Measurements from ENCODE around the gene CCP110. TPM values are rescaled to one million over a fixed set of nuclear protein-coding genes. Genes with fewer than 3 reads are reported as not detected.

The CCP110 gene, protein sequence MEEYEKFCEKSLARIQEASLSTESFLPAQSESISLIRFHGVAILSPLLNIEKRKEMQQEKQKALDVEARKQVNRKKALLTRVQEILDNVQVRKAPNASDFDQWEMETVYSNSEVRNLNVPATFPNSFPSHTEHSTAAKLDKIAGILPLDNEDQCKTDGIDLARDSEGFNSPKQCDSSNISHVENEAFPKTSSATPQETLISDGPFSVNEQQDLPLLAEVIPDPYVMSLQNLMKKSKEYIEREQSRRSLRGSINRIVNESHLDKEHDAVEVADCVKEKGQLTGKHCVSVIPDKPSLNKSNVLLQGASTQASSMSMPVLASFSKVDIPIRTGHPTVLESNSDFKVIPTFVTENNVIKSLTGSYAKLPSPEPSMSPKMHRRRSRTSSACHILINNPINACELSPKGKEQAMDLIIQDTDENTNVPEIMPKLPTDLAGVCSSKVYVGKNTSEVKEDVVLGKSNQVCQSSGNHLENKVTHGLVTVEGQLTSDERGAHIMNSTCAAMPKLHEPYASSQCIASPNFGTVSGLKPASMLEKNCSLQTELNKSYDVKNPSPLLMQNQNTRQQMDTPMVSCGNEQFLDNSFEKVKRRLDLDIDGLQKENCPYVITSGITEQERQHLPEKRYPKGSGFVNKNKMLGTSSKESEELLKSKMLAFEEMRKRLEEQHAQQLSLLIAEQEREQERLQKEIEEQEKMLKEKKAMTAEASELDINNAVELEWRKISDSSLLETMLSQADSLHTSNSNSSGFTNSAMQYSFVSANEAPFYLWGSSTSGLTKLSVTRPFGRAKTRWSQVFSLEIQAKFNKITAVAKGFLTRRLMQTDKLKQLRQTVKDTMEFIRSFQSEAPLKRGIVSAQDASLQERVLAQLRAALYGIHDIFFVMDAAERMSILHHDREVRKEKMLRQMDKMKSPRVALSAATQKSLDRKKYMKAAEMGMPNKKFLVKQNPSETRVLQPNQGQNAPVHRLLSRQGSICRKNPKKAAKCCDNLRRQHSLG
- 10 to 100 TPM; 22.0 to 67.9 TPM for total RNA-seq
- 1 to 10 TPM; 7.4 to 8.7 TPM for polyA plus RNA-seq
- long read RNA-seq, donor 1, result 0 reads
- long read RNA-seq, donor 2, partial matches to known transcripts, result 0 of 1 reads
- long read RNA-seq, donor 2, other reads (novel, unspliced or antisense), result 0 of 1 reads
- long read RNA-seq, donor 3, partial matches to known transcripts, result 8 of 11 reads
- long read RNA-seq, donor 3, other reads (novel, unspliced or antisense), result 0 of 11 reads
- long read RNA-seq, donor 4, result 0 reads
- long read RNA-seq, donor 5, result 0 reads

DNA sequence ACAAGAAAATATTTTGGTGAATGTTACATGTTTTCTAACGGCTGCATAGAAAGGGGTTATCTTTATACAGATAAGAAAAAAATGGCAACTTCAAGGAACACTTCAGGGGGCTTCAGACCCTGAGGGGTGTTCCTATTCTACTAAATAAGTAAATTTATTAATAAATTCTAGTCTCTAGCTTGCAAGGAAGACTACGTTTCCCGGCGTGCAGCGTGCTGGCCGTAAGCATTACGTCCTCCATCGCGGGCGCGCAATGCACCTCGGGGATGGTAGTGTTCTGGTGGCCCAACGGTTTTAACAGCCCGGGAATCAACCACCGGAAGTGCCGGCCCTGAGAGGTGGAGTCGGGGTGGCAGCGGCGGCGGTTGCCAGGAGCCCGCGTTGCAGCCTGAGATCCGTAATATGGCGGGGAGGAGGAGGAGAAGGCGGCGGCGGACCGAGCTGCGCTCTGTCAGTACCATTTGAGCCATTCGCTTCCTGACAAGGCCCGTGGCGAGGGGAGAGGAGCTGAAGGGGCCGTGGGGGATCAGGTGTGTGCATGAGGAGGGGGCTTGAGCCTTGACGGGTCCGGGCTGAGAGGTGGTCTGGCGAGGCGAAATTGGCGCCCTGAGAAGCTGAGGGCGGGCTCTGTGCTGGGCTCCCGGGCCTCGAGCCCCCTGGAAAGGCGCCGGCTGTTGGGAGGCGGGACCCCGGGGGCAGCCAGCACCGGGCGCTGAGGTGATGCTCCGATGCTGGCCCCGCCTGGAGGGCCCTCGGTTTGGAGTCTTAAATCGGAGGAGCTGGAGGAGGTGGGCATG is at the start of gene CCP110:
Gene CCP110 (plus strand): TSS at position 384 of the 797 bp plus-strand sequence. CDS start 3,940 bp downstream, outside the sequence.
- Histone ChIP-seq H3K27me3 (ENCODE audit: control insufficient read depth in 3 of 3, insufficient read depth in 3 of 3, low read length in 2 of 3) (no peaks in the 10 kb centered on the region), H3K9me3 (ENCODE audit: control insufficient read depth in 4 of 4, insufficient read depth in 3 of 4, low read length in 3 of 4) (no peaks in the 10 kb centered on the region), H3K4me3 (peak within 1 kb of the TSS; percentile 93), H3K4me1 (ENCODE audit: control insufficient read depth in 5 of 5, insufficient read depth in 5 of 5, low read length in 5 of 5) (peaks cover 0 to 40% (median 13%) of the 10 kb centered on the region in 5 donors), H3K36me3 (ENCODE audit: control insufficient read depth in 4 of 4, insufficient read depth in 4 of 4, low read length in 4 of 4) (peaks cover 4 to 10% (median 5%) of the 10 kb centered on the region in 4 donors), H3K27ac (ENCODE audit: low read depth in 1 of 2, low read length in 1 of 2) (peak within 1 kb of the TSS; percentile 30 to 81), H3K9ac (ENCODE audit: insufficient read depth in 1 of 2, low read length in 2 of 2) (peak within 1 kb of the TSS; percentile 59 to 75)
- TF ChIP-seq, protein P1, sequence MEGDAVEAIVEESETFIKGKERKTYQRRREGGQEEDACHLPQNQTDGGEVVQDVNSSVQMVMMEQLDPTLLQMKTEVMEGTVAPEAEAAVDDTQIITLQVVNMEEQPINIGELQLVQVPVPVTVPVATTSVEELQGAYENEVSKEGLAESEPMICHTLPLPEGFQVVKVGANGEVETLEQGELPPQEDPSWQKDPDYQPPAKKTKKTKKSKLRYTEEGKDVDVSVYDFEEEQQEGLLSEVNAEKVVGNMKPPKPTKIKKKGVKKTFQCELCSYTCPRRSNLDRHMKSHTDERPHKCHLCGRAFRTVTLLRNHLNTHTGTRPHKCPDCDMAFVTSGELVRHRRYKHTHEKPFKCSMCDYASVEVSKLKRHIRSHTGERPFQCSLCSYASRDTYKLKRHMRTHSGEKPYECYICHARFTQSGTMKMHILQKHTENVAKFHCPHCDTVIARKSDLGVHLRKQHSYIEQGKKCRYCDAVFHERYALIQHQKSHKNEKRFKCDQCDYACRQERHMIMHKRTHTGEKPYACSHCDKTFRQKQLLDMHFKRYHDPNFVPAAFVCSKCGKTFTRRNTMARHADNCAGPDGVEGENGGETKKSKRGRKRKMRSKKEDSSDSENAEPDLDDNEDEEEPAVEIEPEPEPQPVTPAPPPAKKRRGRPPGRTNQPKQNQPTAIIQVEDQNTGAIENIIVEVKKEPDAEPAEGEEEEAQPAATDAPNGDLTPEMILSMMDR (IDR thresholded peaks at IDR 0.05; ENCODE audit: control extremely low read depth, extremely low read depth), result no peak
- 1 to 2% methylated on average over 49 to 51 of the region's 51 CpGs for WGBS, 2 donors
- DNase-seq (peak; percentile 97 to 98 (median 98)), ATAC-seq (ENCODE audit: insufficient read depth, low FRiP score) (peak; percentile 86)

DNA sequence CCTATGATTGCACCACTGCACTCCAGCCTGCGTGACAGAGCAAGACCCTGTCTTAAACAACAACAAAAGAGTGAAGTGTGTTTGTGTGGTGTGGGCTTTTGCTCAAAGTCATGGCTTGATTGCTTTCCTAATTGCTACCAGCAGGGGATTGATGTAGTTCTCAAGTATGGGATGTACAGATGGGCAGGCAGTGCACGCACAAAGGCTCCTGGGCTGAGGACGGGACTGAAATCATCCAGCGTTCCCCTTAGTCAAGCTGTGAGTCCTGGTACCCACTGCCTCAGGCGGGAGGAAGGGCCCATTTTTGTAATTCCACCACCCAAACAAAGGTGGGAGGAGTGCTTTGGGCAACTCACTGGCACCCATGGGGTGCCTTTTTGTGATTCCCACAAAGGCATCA is 49.1 kb upstream of the CCP110 start:
- H3K9me3 ChIP-seq (ENCODE audit: control insufficient read depth in 4 of 4, insufficient read depth in 3 of 4, low read length in 3 of 4), result no peaks in the 10 kb centered on the region
- no peak overlapping the region for H3K9ac ChIP-seq (ENCODE audit: insufficient read depth in 1 of 2, low read length in 2 of 2)
- no peak for DNase-seq
- H3K27me3 ChIP-seq (ENCODE audit: control insufficient read depth in 3 of 3, insufficient read depth in 3 of 3, low read length in 2 of 3), result no peaks in the 10 kb centered on the region
- 83% methylated on average over 5 of the region's 5 CpGs for WGBS, 2 donors
- H3K4me3 ChIP-seq, result no peak overlapping the region
- TF ChIP-seq, protein P1 (IDR thresholded peaks at IDR 0.05; ENCODE audit: control extremely low read depth, extremely low read depth), result no peak
- H3K4me1 ChIP-seq (ENCODE audit: control insufficient read depth in 5 of 5, insufficient read depth in 5 of 5, low read length in 5 of 5), result no peaks in the 10 kb centered on the region
- ATAC-seq (ENCODE audit: insufficient read depth, low FRiP score), result no peak
- H3K36me3 ChIP-seq (ENCODE audit: control insufficient read depth in 4 of 4, insufficient read depth in 4 of 4, low read length in 4 of 4), result peaks cover 0 to 6% (median 0%) of the 10 kb centered on the region in 4 donors
- no peak overlapping the region for H3K27ac ChIP-seq (ENCODE audit: low read depth in 1 of 2, low read length in 1 of 2)

DNA sequence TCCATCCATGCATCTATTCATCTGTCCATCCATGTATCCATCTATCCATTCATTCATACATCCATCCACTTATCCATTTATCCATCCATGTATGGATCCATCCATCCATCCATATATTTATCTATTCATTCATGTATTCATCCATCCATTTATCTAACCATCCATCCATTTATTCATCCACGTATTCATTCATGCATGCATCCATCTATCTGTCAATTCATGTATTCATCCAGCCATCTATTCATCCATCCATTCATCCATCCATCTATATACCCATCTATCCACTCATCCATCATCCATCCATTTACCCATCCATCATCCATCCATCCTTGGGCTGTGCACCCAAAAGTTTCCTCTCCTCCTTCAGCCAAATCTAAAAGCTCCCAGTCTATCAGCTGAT is 45.2 kb upstream of the CCP110 start:
- Histone ChIP-seq H3K27ac (ENCODE audit: low read depth in 1 of 2, low read length in 1 of 2) (no peak overlapping the region), H3K9me3 (ENCODE audit: control insufficient read depth in 4 of 4, insufficient read depth in 3 of 4, low read length in 3 of 4) (no peaks in the 10 kb centered on the region), H3K9ac (ENCODE audit: insufficient read depth in 1 of 2, low read length in 2 of 2) (no peak overlapping the region), H3K4me1 (ENCODE audit: control insufficient read depth in 5 of 5, insufficient read depth in 5 of 5, low read length in 5 of 5) (no peaks in the 10 kb centered on the region), H3K27me3 (ENCODE audit: control insufficient read depth in 3 of 3, insufficient read depth in 3 of 3, low read length in 2 of 3) (no peaks in the 10 kb centered on the region), H3K4me3 (no peak overlapping the region), H3K36me3 (ENCODE audit: control insufficient read depth in 4 of 4, insufficient read depth in 4 of 4, low read length in 4 of 4) (peaks cover 0 to 3% (median 0%) of the 10 kb centered on the region in 4 donors)
- WGBS, 2 donors, result 51 to 87% methylated on average over 1 of the region's 1 CpG
- TF ChIP-seq, protein P1 (IDR thresholded peaks at IDR 0.05; ENCODE audit: control extremely low read depth, extremely low read depth), result no peak
- no peak for DNase-seq
- ATAC-seq (ENCODE audit: insufficient read depth, low FRiP score), result no peak
